Astrocyte (in vitro differentiated cells and primary cell): ENCODE measurements around the gene MUC3A. TPM values are rescaled to one million over a fixed set of nuclear protein-coding genes. Genes with fewer than 3 reads are reported as not detected.
A peak's percentile ranks its signal among the peaks of the same experiment; 100 is the strongest.

Experiments used
- DNase-seq: peaks from one replicate; pipeline ENCODE4 v3.0.0-alpha.2; 2010; ENCODE audit warnings: low read depth
- FAIRE-seq: peaks from 2 replicates; lab custom pipeline; 2011; peaks lifted over from hg19 to GRCh38; lab: Jason Lieb, UNC
- H2AFZ ChIP-seq: 2 replicates; pipeline ENCODE4 v1.6.0; 2012; ENCODE audit warnings: low read depth, low read length, inconsistent platforms
- H3K27ac ChIP-seq: 2 replicates; pipeline ENCODE4 v1.5.1; 2011; ENCODE audit warnings: low read depth, low read length, inconsistent platforms
- H3K27me3 ChIP-seq: 2 replicates; pipeline ENCODE4 v1.6.0; 2011; ENCODE audit warnings: low read length, inconsistent platforms; ENCODE audit not compliant: insufficient read depth
- H3K36me3 ChIP-seq: 2 replicates; pipeline ENCODE4 v1.5.1; 2011; ENCODE audit warnings: low read length, inconsistent platforms; ENCODE audit not compliant: insufficient read depth
- H3K4me1 ChIP-seq: 2 replicates; pipeline ENCODE4 v1.5.1; 2011; ENCODE audit warnings: low read length, inconsistent platforms; ENCODE audit not compliant: insufficient read depth
- H3K4me2 ChIP-seq: 2 replicates; pipeline ENCODE4 v1.6.0; 2012; ENCODE audit warnings: low read length, inconsistent platforms
- H3K4me3 ChIP-seq: 2 replicates; pipeline ENCODE4 v1.5.1; 2011; ENCODE audit warnings: low read depth, mild to moderate bottlenecking, low read length, inconsistent platforms; ENCODE audit not compliant: insufficient read depth
- H3K79me2 ChIP-seq: 2 replicates; pipeline ENCODE4 v1.6.0; 2012; ENCODE audit warnings: mild to moderate bottlenecking, low read length, inconsistent platforms; ENCODE audit not compliant: insufficient read depth
- H3K9ac ChIP-seq: 2 replicates; pipeline ENCODE4 v1.6.0; 2012; ENCODE audit warnings: mild to moderate bottlenecking, low read length, inconsistent platforms
- H3K9me3 ChIP-seq: 2 replicates; pipeline ENCODE4 v1.5.1; 2012; ENCODE audit warnings: low read depth, mild to moderate bottlenecking, low read length, inconsistent platforms; ENCODE audit not compliant: insufficient read depth
- H4K20me1 ChIP-seq: 2 replicates; pipeline ENCODE4 v1.6.0; 2012; ENCODE audit warnings: low read length, inconsistent platforms; ENCODE audit not compliant: insufficient read depth
- H3K27ac Mint-ChIP-seq: one replicate; pipeline ENCODE4 v1.8.0; 2021; ENCODE audit warnings: mild to moderate bottlenecking, mixed read lengths; ENCODE audit not compliant: unreplicated experiment
- H3K27me3 Mint-ChIP-seq: one replicate; pipeline ENCODE4 v1.8.0; 2021; ENCODE audit warnings: low read depth, mixed read lengths; ENCODE audit not compliant: unreplicated experiment
- H3K36me3 Mint-ChIP-seq: one replicate; pipeline ENCODE4 v1.8.0; 2021; ENCODE audit warnings: low read depth, mixed read lengths; ENCODE audit not compliant: unreplicated experiment
- H3K4me1 Mint-ChIP-seq: one replicate; pipeline ENCODE4 v1.8.0; 2021; ENCODE audit warnings: low read depth, mixed read lengths; ENCODE audit not compliant: unreplicated experiment
- H3K4me3 Mint-ChIP-seq: one replicate; pipeline ENCODE4 v1.8.0; 2021; ENCODE audit warnings: mild to moderate bottlenecking, moderate library complexity, mixed read lengths; ENCODE audit not compliant: unreplicated experiment
- H3K9me3 Mint-ChIP-seq: one replicate; pipeline ENCODE4 v1.8.0; 2021; ENCODE audit warnings: mild to moderate bottlenecking, mixed read lengths; ENCODE audit not compliant: unreplicated experiment
- EZH2 ChIP-seq: IDR thresholded peaks from 2 replicates; pipeline ENCODE4 v1.6.1; 2012; ENCODE audit warnings: mild to moderate bottlenecking, low read length, inconsistent platforms; ENCODE audit not compliant: insufficient read depth
- total RNA-seq: library from RNA; stranded (reverse); gene quantifications from 2 replicates; pipeline ENCODE4 v1.2.1, GENCODE V29; 2021
- TF ChIP-seq, protein P1 (sequence below): IDR thresholded peaks from 2 replicates; pipeline ENCODE4 v1.5.1; 2011; ENCODE audit warnings: low read depth, mild to moderate bottlenecking, inconsistent platforms, low read length, moderate library complexity; ENCODE audit not compliant: insufficient read depth

The MUC3A gene
- total RNA-seq, 1 donor from 2014 or later: 0.61 TPM

DNA sequence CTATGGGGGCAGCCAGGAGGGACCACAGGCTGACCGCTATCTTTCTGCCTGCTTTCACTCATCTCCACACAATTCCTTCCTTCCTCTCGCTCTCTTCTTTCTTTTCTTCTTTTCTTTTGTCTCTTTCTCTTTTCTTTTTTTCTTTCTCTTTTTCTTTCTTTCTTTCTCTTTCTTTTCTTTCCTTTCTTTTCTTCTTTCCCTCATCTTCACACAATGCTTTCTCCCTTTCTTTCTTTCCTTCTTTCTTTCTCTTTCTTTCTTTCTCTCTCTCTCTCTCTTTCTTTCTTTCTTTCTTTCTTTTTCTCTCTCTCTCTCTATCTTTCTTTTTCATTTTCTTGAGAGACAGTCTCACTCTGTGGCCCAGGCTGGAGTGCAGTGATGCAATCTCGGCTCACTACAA lies 13.2 kb downstream of the MUC3A start:
- no peak overlapping the region for H2AFZ ChIP-seq
- no peak overlapping the region for H3K9ac ChIP-seq
- H4K20me1 ChIP-seq: no peaks in the 10 kb centered on the region
- no peak overlapping the region for H3K27ac Mint-ChIP-seq
- H3K4me1 Mint-ChIP-seq: peaks cover 2% of the 10 kb centered on the region
- no peaks in the 10 kb centered on the region for H3K36me3 ChIP-seq
- no peak overlapping the region for H3K4me3 Mint-ChIP-seq
- H3K27me3 Mint-ChIP-seq: peaks cover 43% of the 10 kb centered on the region
- peaks cover 4% of the 10 kb centered on the region for H3K4me1 ChIP-seq
- H3K27ac ChIP-seq: no peak overlapping the region
- no peaks in the 10 kb centered on the region for H3K36me3 Mint-ChIP-seq
- FAIRE-seq: no peak
- no peak for DNase-seq
- H3K9me3 Mint-ChIP-seq: peaks cover 4% of the 10 kb centered on the region
- no peaks in the 10 kb centered on the region for H3K79me2 ChIP-seq
- no peak overlapping the region for H3K4me2 ChIP-seq
- peaks cover 5% of the 10 kb centered on the region for H3K9me3 ChIP-seq
- TF ChIP-seq EZH2: no peak
- TF ChIP-seq, protein P1, sequence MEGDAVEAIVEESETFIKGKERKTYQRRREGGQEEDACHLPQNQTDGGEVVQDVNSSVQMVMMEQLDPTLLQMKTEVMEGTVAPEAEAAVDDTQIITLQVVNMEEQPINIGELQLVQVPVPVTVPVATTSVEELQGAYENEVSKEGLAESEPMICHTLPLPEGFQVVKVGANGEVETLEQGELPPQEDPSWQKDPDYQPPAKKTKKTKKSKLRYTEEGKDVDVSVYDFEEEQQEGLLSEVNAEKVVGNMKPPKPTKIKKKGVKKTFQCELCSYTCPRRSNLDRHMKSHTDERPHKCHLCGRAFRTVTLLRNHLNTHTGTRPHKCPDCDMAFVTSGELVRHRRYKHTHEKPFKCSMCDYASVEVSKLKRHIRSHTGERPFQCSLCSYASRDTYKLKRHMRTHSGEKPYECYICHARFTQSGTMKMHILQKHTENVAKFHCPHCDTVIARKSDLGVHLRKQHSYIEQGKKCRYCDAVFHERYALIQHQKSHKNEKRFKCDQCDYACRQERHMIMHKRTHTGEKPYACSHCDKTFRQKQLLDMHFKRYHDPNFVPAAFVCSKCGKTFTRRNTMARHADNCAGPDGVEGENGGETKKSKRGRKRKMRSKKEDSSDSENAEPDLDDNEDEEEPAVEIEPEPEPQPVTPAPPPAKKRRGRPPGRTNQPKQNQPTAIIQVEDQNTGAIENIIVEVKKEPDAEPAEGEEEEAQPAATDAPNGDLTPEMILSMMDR: no peak
- H3K4me3 ChIP-seq: no peak overlapping the region
- H3K27me3 ChIP-seq: peaks cover 50% of the 10 kb centered on the region

DNA sequence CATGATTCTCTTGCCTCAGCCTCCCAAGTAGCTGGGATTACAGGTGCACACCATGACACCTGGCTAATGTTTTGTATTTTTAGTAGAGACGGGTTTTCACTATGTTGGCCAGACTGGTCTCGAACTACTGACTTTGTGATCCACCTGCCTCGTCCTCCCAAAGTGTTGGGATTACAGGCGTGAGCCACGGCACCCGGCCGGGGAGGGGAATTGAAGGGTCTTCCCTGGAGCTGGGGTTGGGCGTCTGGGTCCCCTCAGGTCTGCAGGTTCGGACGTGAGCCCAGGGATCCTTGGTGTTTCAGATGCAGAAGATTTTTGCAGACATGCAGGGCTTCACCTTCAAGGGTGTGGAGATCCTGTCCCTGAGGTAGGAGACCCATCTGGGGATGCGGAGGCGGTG lies 14.1 kb downstream of the MUC3A start:
- no peak overlapping the region for H3K27ac Mint-ChIP-seq
- Histone ChIP-seq H3K9me3 (no peaks in the 10 kb centered on the region), H3K9ac (no peak overlapping the region), H4K20me1 (no peaks in the 10 kb centered on the region), H3K27me3 (peaks cover 54% of the 10 kb centered on the region), H3K4me3 (no peak overlapping the region), H3K4me1 (peaks cover 4% of the 10 kb centered on the region), H3K36me3 (no peaks in the 10 kb centered on the region), H2AFZ (no peak overlapping the region), H3K4me2 (no peak overlapping the region), H3K79me2 (no peaks in the 10 kb centered on the region), H3K27ac (no peak overlapping the region)
- peak overlapping the region; percentile 2 for H3K4me3 Mint-ChIP-seq
- TF ChIP-seq, protein P1: no peak
- no peak for TF ChIP-seq EZH2
- H3K36me3 Mint-ChIP-seq: no peaks in the 10 kb centered on the region
- FAIRE-seq (no peak), DNase-seq (no peak)
- peaks cover 4% of the 10 kb centered on the region for H3K9me3 Mint-ChIP-seq
- peaks cover 2% of the 10 kb centered on the region for H3K4me1 Mint-ChIP-seq
- peaks cover 52% of the 10 kb centered on the region for H3K27me3 Mint-ChIP-seq

DNA sequence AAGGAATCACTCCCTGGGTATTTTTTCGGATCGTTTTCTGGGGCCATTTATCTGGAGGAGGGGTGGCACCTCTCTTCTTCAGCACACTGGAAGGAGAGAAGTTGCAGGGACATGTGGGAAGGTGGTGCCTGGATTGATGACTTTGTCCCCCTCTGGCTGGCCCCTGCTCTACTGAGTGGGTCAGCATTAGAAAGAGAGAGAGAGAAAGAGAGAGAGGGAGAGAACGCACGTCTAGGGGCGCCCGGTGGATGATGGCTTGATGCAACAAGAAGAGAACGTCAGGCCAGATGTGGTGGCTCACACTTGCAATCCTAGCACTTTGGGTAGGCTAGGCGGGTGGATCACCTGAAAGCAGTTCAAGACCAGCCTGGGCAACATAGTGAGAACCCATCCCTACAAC lies 14.5 kb downstream of the MUC3A start:
- no peak overlapping the region for H2AFZ ChIP-seq
- H3K27ac ChIP-seq: no peak overlapping the region
- no peak for FAIRE-seq
- H3K4me2 ChIP-seq: no peak overlapping the region
- peaks cover 2% of the 10 kb centered on the region for H3K4me1 Mint-ChIP-seq
- peak overlapping the region; percentile 2 for H3K4me3 Mint-ChIP-seq
- TF ChIP-seq, protein P1: no peak
- no peak for TF ChIP-seq EZH2
- H3K27me3 ChIP-seq: peaks cover 57% of the 10 kb centered on the region
- H3K9ac ChIP-seq: no peak overlapping the region
- H3K27ac Mint-ChIP-seq: no peak overlapping the region
- H4K20me1 ChIP-seq: no peaks in the 10 kb centered on the region
- peaks cover 57% of the 10 kb centered on the region for H3K27me3 Mint-ChIP-seq
- H3K36me3 ChIP-seq: no peaks in the 10 kb centered on the region
- H3K9me3 Mint-ChIP-seq: peaks cover 4% of the 10 kb centered on the region
- H3K36me3 Mint-ChIP-seq: no peaks in the 10 kb centered on the region
- no peak overlapping the region for H3K4me3 ChIP-seq
- H3K79me2 ChIP-seq: no peaks in the 10 kb centered on the region
- no peak for DNase-seq
- peaks cover 4% of the 10 kb centered on the region for H3K4me1 ChIP-seq
- no peaks in the 10 kb centered on the region for H3K9me3 ChIP-seq
